KMS-11 (cell line): ENCODE results near the gene PWP1.

ENCODE experiments used
- H2AFZ ChIP-seq: fragments of 200-600 bp; sonication (generic); 2 replicates; pipeline ENCODE4 v1.6.1; 2016; ENCODE audit warnings: antibody characterized with exemption, mixed run types, low read depth
- H3K27ac ChIP-seq: fragments of 200-600 bp; sonication (generic); 2 replicates; pipeline ENCODE4 v1.6.1; 2016; ENCODE audit warnings: mild to moderate bottlenecking, mixed run types
- H3K27me3 ChIP-seq: fragments of 200-600 bp; sonication (generic); 2 replicates; pipeline ENCODE4 v1.6.1; 2017; ENCODE audit warnings: mild to moderate bottlenecking, low read depth, mixed run types, moderate library complexity; ENCODE audit not compliant: insufficient read depth
- H3K36me3 ChIP-seq: fragments of 200-600 bp; sonication (generic); 2 replicates; pipeline ENCODE4 v1.6.1; 2017; ENCODE audit warnings: mild to moderate bottlenecking, mixed run types; ENCODE audit not compliant: insufficient read depth
- H3K4me1 ChIP-seq: fragments of 200-600 bp; sonication (generic); 2 replicates; pipeline ENCODE4 v1.6.1; 2016; ENCODE audit warnings: mild to moderate bottlenecking, low read depth, mixed run types; ENCODE audit not compliant: poor library complexity, severe bottlenecking
- H3K4me2 ChIP-seq: fragments of 200-600 bp; sonication (generic); 2 replicates; pipeline ENCODE4 v1.7.0; 2016; ENCODE audit warnings: mild to moderate bottlenecking, mixed run types
- H3K4me3 ChIP-seq: fragments of 200-600 bp; sonication (generic); IDR thresholded peaks from 2 replicates; pipeline ENCODE4 v1.6.1; 2017; ENCODE audit warnings: low read depth, low read length, mixed read lengths; ENCODE audit not compliant: insufficient read depth
- H3K79me2 ChIP-seq: fragments of 200-600 bp; sonication (generic); 2 replicates; pipeline ENCODE4 v1.6.1; 2016; ENCODE audit warnings: low read depth, mixed run types; ENCODE audit not compliant: insufficient read depth
- H3K9ac ChIP-seq: fragments of 200-600 bp; sonication (generic); 2 replicates; pipeline ENCODE4 v1.6.1; 2016; ENCODE audit warnings: mild to moderate bottlenecking, mixed run types
- H4K20me1 ChIP-seq: fragments of 200-600 bp; sonication (generic); 2 replicates; pipeline ENCODE4 v1.6.1; 2016; ENCODE audit warnings: mild to moderate bottlenecking, mixed run types; ENCODE audit not compliant: insufficient read depth
- CTCF ChIP-seq: fragments of 200-600 bp; sonication (generic); conservative IDR thresholded peaks from 2 replicates; pipeline ENCODE4 v1.6.1; 2017; ENCODE audit warnings: low read depth, mild to moderate bottlenecking, antibody characterized with exemption, low read length, moderate library complexity, mixed read lengths

The PWP1 gene

GRCh38 chr12:107646436-107646835, 39.2 kb upstream of the PWP1 start:
- no peaks in the 10 kb centered on the region for H3K79me2 ChIP-seq
- H4K20me1 ChIP-seq: no peaks in the 10 kb centered on the region
- H2AFZ ChIP-seq: no peak overlapping the region
- TF ChIP-seq CTCF: no peak
- H3K4me2 ChIP-seq: no peak overlapping the region
- no peaks in the 10 kb centered on the region for H3K4me1 ChIP-seq
- H3K4me3 ChIP-seq: no peak overlapping the region
- H3K27me3 ChIP-seq: no peaks in the 10 kb centered on the region
- no peak overlapping the region for H3K9ac ChIP-seq
- H3K27ac ChIP-seq: no peak overlapping the region
- no peaks in the 10 kb centered on the region for H3K36me3 ChIP-seq

- Histone ChIP-seq H3K9ac (no peak overlapping the region), H3K27me3 (no peaks in the 10 kb centered on the region), H3K79me2 (no peaks in the 10 kb centered on the region), H3K36me3 (no peaks in the 10 kb centered on the region), H3K4me3 (no peak overlapping the region), H3K4me1 (no peaks in the 10 kb centered on the region), H3K27ac (no peak overlapping the region), H3K4me2 (no peak overlapping the region), H4K20me1 (no peaks in the 10 kb centered on the region), H2AFZ (no peak overlapping the region)
- no peak for TF ChIP-seq CTCF
Observed at GRCh38 chr12:107649661-107650061, 35.9 kb upstream of the PWP1 start.

- no peak overlapping the region for H2AFZ ChIP-seq
- no peak overlapping the region for H3K27ac ChIP-seq
- no peaks in the 10 kb centered on the region for H3K36me3 ChIP-seq
- TF ChIP-seq CTCF: no peak
- H3K4me3 ChIP-seq: no peak overlapping the region
- H4K20me1 ChIP-seq: no peaks in the 10 kb centered on the region
- no peak overlapping the region for H3K9ac ChIP-seq
- no peak overlapping the region for H3K4me2 ChIP-seq
- H3K4me1 ChIP-seq: no peaks in the 10 kb centered on the region
- H3K79me2 ChIP-seq: no peaks in the 10 kb centered on the region
- no peaks in the 10 kb centered on the region for H3K27me3 ChIP-seq
Observed at GRCh38 chr12:107650977-107651376, 34.6 kb upstream of the PWP1 start.

- H3K4me1 ChIP-seq: no peaks in the 10 kb centered on the region
- H2AFZ ChIP-seq: no peak overlapping the region
- H3K79me2 ChIP-seq: no peaks in the 10 kb centered on the region
- no peaks in the 10 kb centered on the region for H3K27me3 ChIP-seq
- no peak overlapping the region for H3K4me2 ChIP-seq
- TF ChIP-seq CTCF: no peak
- no peaks in the 10 kb centered on the region for H4K20me1 ChIP-seq
- H3K4me3 ChIP-seq: no peak overlapping the region
- no peaks in the 10 kb centered on the region for H3K36me3 ChIP-seq
- no peak overlapping the region for H3K9ac ChIP-seq
- no peak overlapping the region for H3K27ac ChIP-seq
Observed at GRCh38 chr12:107651571-107652449, 33.8 kb upstream of the PWP1 start.
